IMR-90 (cell line): Measurements from ENCODE around the gene ETFB. TPM values are rescaled to one million over a fixed set of nuclear protein-coding genes. Genes with fewer than 3 reads are reported as not detected.
A peak's percentile ranks its signal among the peaks of the same experiment; 100 is the strongest.

Source experiments
- ATAC-seq: fragments of 200-7000 bp; cut with Tn5 transposase; 2 replicates; pipeline ENCODE4 v1.9.1; 2020; ENCODE audit warnings: low read depth, mild to moderate bottlenecking, moderate library complexity
- BruUV-seq: library from RNA; stranded (reverse); fragments of 400-500 nt; replicated peaks from 2 replicates; lab custom pipeline; 2021; lab: Mats Ljungman, UMichigan
- CTCF ChIA-PET: fragments of 300-600 bp; formaldehyde crosslinking; extraction: SDS; loops from one replicate; lab custom pipeline; 2021; ENCODE audit warnings: antibody characterized with exemption; lab: Yijun Ruan, JAX
- POLR2A ChIA-PET: fragments of 300-600 bp; sonication (Branson Sonifier 250); formaldehyde crosslinking; loops from one replicate; lab custom pipeline; 2022; ENCODE audit warnings: antibody characterized with exemption; ENCODE audit not compliant: unreplicated experiment; lab: Charles Lee
- DNase-seq: peaks from one replicate; pipeline ENCODE4 v3.0.0; 2013
- H2AFZ ChIP-seq: replicated peaks from 2 replicates; pipeline ENCODE3; 2013; ENCODE audit warnings: low read length, mild to moderate bottlenecking; ENCODE audit not compliant: poor library complexity
- H2AK5ac ChIP-seq: 2 replicates; pipeline ENCODE4 v1.6.1; 2013; ENCODE audit warnings: low read depth, low read length, inconsistent platforms
- H2AK9ac ChIP-seq: replicated peaks from 2 replicates; pipeline ENCODE3; 2013; ENCODE audit warnings: mild to moderate bottlenecking, low read depth, low read length, moderate library complexity; ENCODE audit not compliant: poor library complexity
- H2BK120ac ChIP-seq: 2 replicates; pipeline ENCODE4 v1.6.1; 2013; ENCODE audit warnings: low read depth, low read length, inconsistent platforms
- H2BK15ac ChIP-seq: 3 replicates; pipeline ENCODE4 v1.6.1; 2013; ENCODE audit warnings: low read depth, low read length, inconsistent platforms
- H2BK20ac ChIP-seq: 2 replicates; pipeline ENCODE4 v1.6.1; 2013; ENCODE audit warnings: low read depth, mild to moderate bottlenecking, inconsistent platforms, low read length, moderate library complexity
- H2BK5ac ChIP-seq: 2 replicates; pipeline ENCODE4 v1.6.1; 2013; ENCODE audit warnings: mild to moderate bottlenecking, low read depth, low read length, inconsistent platforms; ENCODE audit not compliant: poor library complexity, severe bottlenecking
- H3K14ac ChIP-seq: replicated peaks from 2 replicates; pipeline ENCODE4 v1.6.1; 2013; ENCODE audit warnings: low read depth, low read length, inconsistent platforms
- H3K18ac ChIP-seq: 2 replicates; pipeline ENCODE4 v1.6.1; 2013; ENCODE audit warnings: low read depth, low read length, control low read depth
- H3K23ac ChIP-seq: 2 replicates; pipeline ENCODE4 v1.6.1; 2013; ENCODE audit warnings: low read depth, low read length, inconsistent platforms
- H3K27ac ChIP-seq: 2 replicates; pipeline ENCODE4 v1.5.1; 2013; ENCODE audit warnings: mild to moderate bottlenecking, control low read depth, low read length; ENCODE audit not compliant: insufficient read depth
- H3K27me3 ChIP-seq: 2 replicates; pipeline ENCODE4 v1.6.1; 2013; ENCODE audit warnings: low read length; ENCODE audit not compliant: control insufficient read depth, insufficient read depth
- H3K36me3 ChIP-seq: 2 replicates; pipeline ENCODE4 v1.6.1; 2013; ENCODE audit warnings: low read length, mixed read lengths; ENCODE audit not compliant: control insufficient read depth, insufficient read depth
- H3K4ac ChIP-seq: 2 replicates; pipeline ENCODE4 v1.6.1; 2013; ENCODE audit warnings: low read depth, low read length, inconsistent platforms
- H3K4me1 ChIP-seq: 2 replicates; pipeline ENCODE4 v1.6.1; 2013; ENCODE audit warnings: low read length, mixed read lengths; ENCODE audit not compliant: control insufficient read depth, insufficient read depth
- H3K4me2 ChIP-seq: 2 replicates; pipeline ENCODE4 v1.6.1; 2013; ENCODE audit warnings: low read depth, mild to moderate bottlenecking, control low read depth, low read length, moderate library complexity
- H3K4me3 ChIP-seq: 2 replicates; pipeline ENCODE4 v1.5.1; 2013; ENCODE audit warnings: low read depth, mild to moderate bottlenecking, control low read depth, low read length, moderate library complexity; ENCODE audit not compliant: insufficient read depth
- H3K56ac ChIP-seq: 2 replicates; pipeline ENCODE4 v1.6.1; 2013; ENCODE audit warnings: low read length, inconsistent platforms; ENCODE audit not compliant: insufficient read depth; ENCODE audit errors: extremely low read depth
- H3K79me1 ChIP-seq, 2 experiments: 2 replicates each; pipeline ENCODE4 v1.6.1; 2013; ENCODE audit warnings: low read length in 2 of 2, inconsistent platforms in 1 of 2, low read depth in 1 of 2
- H3K9ac ChIP-seq: 2 replicates; pipeline ENCODE4 v1.6.1; 2013; ENCODE audit warnings: low read depth, low read length, control low read depth
- H3K9me1 ChIP-seq: 2 replicates; pipeline ENCODE4 v1.6.1; 2013; ENCODE audit warnings: low read length, inconsistent platforms; ENCODE audit not compliant: insufficient read depth
- H3K9me3 ChIP-seq: 2 replicates; pipeline ENCODE4 v1.6.1; 2013; ENCODE audit warnings: low read length; ENCODE audit not compliant: control insufficient read depth, insufficient read depth
- H4K20me1 ChIP-seq: 2 replicates; pipeline ENCODE4 v1.6.1; 2013; ENCODE audit warnings: low read length, inconsistent platforms; ENCODE audit not compliant: insufficient read depth
- H4K5ac ChIP-seq: 2 replicates; pipeline ENCODE4 v1.6.1; 2013; ENCODE audit warnings: mild to moderate bottlenecking, low read depth, low read length, control low read depth
- H4K8ac ChIP-seq, 2 experiments: 2 replicates each; pipeline ENCODE4 v1.6.1; 2013; ENCODE audit warnings: low read depth in 2 of 2, low read length in 2 of 2, control low read depth in 1 of 2, inconsistent platforms in 1 of 2
- H4K91ac ChIP-seq: 2 replicates; pipeline ENCODE4 v1.6.1; 2013; ENCODE audit warnings: low read depth, low read length, inconsistent platforms; ENCODE audit not compliant: insufficient read depth
- BHLHE40 ChIP-seq: fragments of 150-350 bp; IDR thresholded peaks from 2 replicates; pipeline ENCODE4 v1.6.1; 2016; ENCODE audit warnings: mild to moderate bottlenecking, low read depth, low read length
- CEBPB ChIP-seq: IDR thresholded peaks from 2 replicates; pipeline ENCODE4 v1.6.1; 2012; ENCODE audit warnings: low read depth, low read length, improper control_type of control experiment
- CHD1 ChIP-seq: IDR thresholded peaks from 2 replicates; pipeline ENCODE4 v1.6.1; 2012; ENCODE audit warnings: low read depth, low read length, improper control_type of control experiment
- FOS ChIP-seq: fragments of 150-350 bp; IDR thresholded peaks from 2 replicates; pipeline ENCODE4 v1.6.1; 2016; ENCODE audit warnings: low read depth, low read length
- MAFK ChIP-seq: IDR thresholded peaks from 2 replicates; pipeline ENCODE4 v1.6.1; 2012; ENCODE audit warnings: low read depth, low read length, improper control_type of control experiment
- MAZ ChIP-seq: IDR thresholded peaks from 2 replicates; pipeline ENCODE4 v1.6.1; 2012; ENCODE audit warnings: low read depth, mild to moderate bottlenecking, low read length, improper control_type of control experiment, moderate library complexity, borderline replicate concordance
- POLR2A ChIP-seq: IDR thresholded peaks from 2 replicates; pipeline ENCODE4 v1.6.1; 2012; ENCODE audit warnings: mild to moderate bottlenecking, low read depth, low read length
- RAD21 ChIP-seq: IDR thresholded peaks from 2 replicates; pipeline ENCODE4 v1.6.1; 2012; ENCODE audit warnings: low read length, improper control_type of control experiment
- RFX5 ChIP-seq: IDR thresholded peaks from 2 replicates; pipeline ENCODE4 v1.8.0; 2012; ENCODE audit warnings: low read depth, mild to moderate bottlenecking, low read length, moderate library complexity
- SMC3 ChIP-seq: fragments of 150-350 bp; IDR thresholded peaks from 2 replicates; pipeline ENCODE4 v1.6.1; 2016; ENCODE audit warnings: low read depth, mild to moderate bottlenecking, antibody characterized with exemption, low read length, moderate library complexity
- WGBS, 2 experiments: methylation state at CpG; one replicate each; pipeline versions ENCODE4 v1.1.5 to v1.1.7; 2013; ENCODE audit warnings: missing lambda C conversion rate in 2 of 2; ENCODE audit not compliant: insufficient read length in 1 of 2; ENCODE audit errors: extremely low coverage in 2 of 2; 5-methylcytosine and 5-hydroxymethylcytosine counted together
- dilution Hi-C: fragments of 300-500 bp; cut with HindIII; formaldehyde crosslinking; loops from one replicate; pipeline ENCODE4 v1.14.3; 2018; ENCODE audit warnings: low sequenced_read_pairs; ENCODE audit not compliant: unreplicated experiment
- in situ Hi-C: fragments of 300-500 bp; cut with MboI; formaldehyde crosslinking; loops from 3 replicates; pipeline ENCODE4 v1.14.3; 2019; ENCODE audit warnings: low sequenced_read_pairs, inconsistent platforms, mixed read lengths
- intact Hi-C: fragments of 100-400 bp; cut with micrococcal nuclease; formaldehyde crosslinking; loops from 2 replicates; pipeline ENCODE4 v1.10.0; 2022
- polyA plus RNA-seq, 3 experiments: library from polyadenylated mRNA; depleted of rRNA; stranded (reverse); fragments of >200 nt; gene quantifications; 2 replicates each; pipeline ENCODE4 v1.2.3, GENCODE V29; 2012; ENCODE audit warnings: low replicate concordance in 1 of 3
- total RNA-seq: library from RNA; depleted of rRNA; stranded (reverse); fragments of >200 nt; gene quantifications from 2 replicates; pipeline ENCODE4 v1.2.3, GENCODE V29; 2012
- TF ChIP-seq, protein P1 (sequence below): fragments of 150-350 bp; IDR thresholded peaks from 2 replicates; pipeline ENCODE4 v1.6.1; 2016; ENCODE audit warnings: low read depth, mild to moderate bottlenecking, low read length, moderate library complexity, borderline replicate concordance
- TF ChIP-seq, protein P2 (sequence below): fragments of 150-350 bp; IDR thresholded peaks from 2 replicates; pipeline ENCODE4 v1.6.1; 2017; ENCODE audit warnings: mild to moderate bottlenecking, antibody characterized with exemption, low read length, low read depth
- TF ChIP-seq, protein P3 (sequence below): conservative IDR thresholded peaks from 2 replicates; pipeline ENCODE4 v1.5.1; 2012; ENCODE audit warnings: mild to moderate bottlenecking, low read depth, low read length, improper control_type of control experiment

Gene ETFB
- total and polyA plus RNA-seq, 2 of the 4 experiments (the other 2 are of a cell fraction): 141 to 166 TPM

- no peak overlapping the region for H3K56ac ChIP-seq
Measured at GRCh38 chr19:51296336-51297093, 69.7 kb downstream of the ETFB start.

More at GRCh38 chr19:51296336-51297093, 69.7 kb downstream of the ETFB start:
- H3K18ac ChIP-seq: no peak overlapping the region
- BruUV-seq: no TSS peak
- POLR2A ChIA-PET: no interaction called here
- H2AFZ ChIP-seq: peak overlapping the region; percentile 21
- H4K5ac ChIP-seq: no peak overlapping the region
- 32% methylated on average over 3 of the region's 9 CpGs; no CpG with 5 or more reads in 1 of the 2 experiments for WGBS, 2 experiments
- dilution Hi-C loops: no loop called here
- intact Hi-C loops: no loop called here
- H2AK9ac ChIP-seq: no peak overlapping the region
- H3K4ac ChIP-seq: no peak overlapping the region
- no peak overlapping the region for H3K27ac ChIP-seq
- no peak overlapping the region for H3K4me3 ChIP-seq
- H3K4me2 ChIP-seq: no peak overlapping the region
- H3K23ac ChIP-seq: no peak overlapping the region
- H4K8ac ChIP-seq: no peak overlapping the region
- H3K79me1 ChIP-seq: no peaks in the 10 kb centered on the region
- H3K9ac ChIP-seq: no peak overlapping the region
- H2BK120ac ChIP-seq: no peak overlapping the region
- CTCF ChIA-PET: no interaction called here
- no peaks in the 10 kb centered on the region for H4K20me1 ChIP-seq
- no peaks in the 10 kb centered on the region for H3K36me3 ChIP-seq
- H2BK15ac ChIP-seq: no peak overlapping the region
- in situ Hi-C loops: no loop called here
- no peak overlapping the region for H3K14ac ChIP-seq
- H4K91ac ChIP-seq: no peak overlapping the region
- no peak overlapping the region for H2BK20ac ChIP-seq
- TF ChIP-seq, protein P1, sequence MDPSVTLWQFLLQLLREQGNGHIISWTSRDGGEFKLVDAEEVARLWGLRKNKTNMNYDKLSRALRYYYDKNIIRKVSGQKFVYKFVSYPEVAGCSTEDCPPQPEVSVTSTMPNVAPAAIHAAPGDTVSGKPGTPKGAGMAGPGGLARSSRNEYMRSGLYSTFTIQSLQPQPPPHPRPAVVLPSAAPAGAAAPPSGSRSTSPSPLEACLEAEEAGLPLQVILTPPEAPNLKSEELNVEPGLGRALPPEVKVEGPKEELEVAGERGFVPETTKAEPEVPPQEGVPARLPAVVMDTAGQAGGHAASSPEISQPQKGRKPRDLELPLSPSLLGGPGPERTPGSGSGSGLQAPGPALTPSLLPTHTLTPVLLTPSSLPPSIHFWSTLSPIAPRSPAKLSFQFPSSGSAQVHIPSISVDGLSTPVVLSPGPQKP: no peak
- TF ChIP-seq RFX5: no peak
- no peak for TF ChIP-seq MAZ
- no peak for TF ChIP-seq MAFK
- no peak for TF ChIP-seq POLR2A
- TF ChIP-seq, protein P2, sequence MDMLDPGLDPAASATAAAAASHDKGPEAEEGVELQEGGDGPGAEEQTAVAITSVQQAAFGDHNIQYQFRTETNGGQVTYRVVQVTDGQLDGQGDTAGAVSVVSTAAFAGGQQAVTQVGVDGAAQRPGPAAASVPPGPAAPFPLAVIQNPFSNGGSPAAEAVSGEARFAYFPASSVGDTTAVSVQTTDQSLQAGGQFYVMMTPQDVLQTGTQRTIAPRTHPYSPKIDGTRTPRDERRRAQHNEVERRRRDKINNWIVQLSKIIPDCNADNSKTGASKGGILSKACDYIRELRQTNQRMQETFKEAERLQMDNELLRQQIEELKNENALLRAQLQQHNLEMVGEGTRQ: no peak
- no peak for TF ChIP-seq CHD1
- no peak for TF ChIP-seq SMC3
- no peak for TF ChIP-seq CEBPB
- TF ChIP-seq, protein P3, sequence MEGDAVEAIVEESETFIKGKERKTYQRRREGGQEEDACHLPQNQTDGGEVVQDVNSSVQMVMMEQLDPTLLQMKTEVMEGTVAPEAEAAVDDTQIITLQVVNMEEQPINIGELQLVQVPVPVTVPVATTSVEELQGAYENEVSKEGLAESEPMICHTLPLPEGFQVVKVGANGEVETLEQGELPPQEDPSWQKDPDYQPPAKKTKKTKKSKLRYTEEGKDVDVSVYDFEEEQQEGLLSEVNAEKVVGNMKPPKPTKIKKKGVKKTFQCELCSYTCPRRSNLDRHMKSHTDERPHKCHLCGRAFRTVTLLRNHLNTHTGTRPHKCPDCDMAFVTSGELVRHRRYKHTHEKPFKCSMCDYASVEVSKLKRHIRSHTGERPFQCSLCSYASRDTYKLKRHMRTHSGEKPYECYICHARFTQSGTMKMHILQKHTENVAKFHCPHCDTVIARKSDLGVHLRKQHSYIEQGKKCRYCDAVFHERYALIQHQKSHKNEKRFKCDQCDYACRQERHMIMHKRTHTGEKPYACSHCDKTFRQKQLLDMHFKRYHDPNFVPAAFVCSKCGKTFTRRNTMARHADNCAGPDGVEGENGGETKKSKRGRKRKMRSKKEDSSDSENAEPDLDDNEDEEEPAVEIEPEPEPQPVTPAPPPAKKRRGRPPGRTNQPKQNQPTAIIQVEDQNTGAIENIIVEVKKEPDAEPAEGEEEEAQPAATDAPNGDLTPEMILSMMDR: no peak
- TF ChIP-seq BHLHE40: no peak
- no peak for TF ChIP-seq RAD21
- no peak for TF ChIP-seq FOS
- peaks cover 2% of the 10 kb centered on the region; the same call in 1 of the 2 replicates for H3K9me3 ChIP-seq
- H3K4me1 ChIP-seq: no peaks in the 10 kb centered on the region
- DNase-seq (no peak), ATAC-seq (no peak)
- no peak overlapping the region for H2AK5ac ChIP-seq
- no peaks in the 10 kb centered on the region for H3K9me1 ChIP-seq
- H3K27me3 ChIP-seq: no peaks in the 10 kb centered on the region
- no peak overlapping the region for H2BK5ac ChIP-seq
